Measurements from ENCODE around the gene CHST15.
A peak's percentile ranks its signal among the peaks of the same experiment; 100 is the strongest.
"Not testable (repeated sequence)": the region's sequence is repeated elsewhere in the genome, so short reads cannot be mapped to it uniquely, and the experiment has no call there.

CHST15 gene

GRCh38 chr10:124116771-124117510, 23.5 kb upstream of the CHST15 start:
- Mint-ChIP-seq H3K27ac (no peak overlapping the region), H3K9me3 (no peaks in the 10 kb centered on the region), H3K27me3 (peaks cover 9% of the 10 kb centered on the region), H3K4me1 (no peaks in the 10 kb centered on the region), H3K4me3 (no peak overlapping the region), H3K36me3 (no peaks in the 10 kb centered on the region)
- DNase-seq: no peak
- CTCF ChIA-PET: interaction anchor here (1.0 kb wide), 1 partner anchor 25 kb away, joined by 3 read pairs; no protein-coding TSS in a partner anchor

- H3K4me3 Mint-ChIP-seq: no peak overlapping the region
- H3K4me1 Mint-ChIP-seq: no peaks in the 10 kb centered on the region
- H3K27me3 Mint-ChIP-seq: peaks cover 10% of the 10 kb centered on the region
- no peaks in the 10 kb centered on the region for H3K9me3 Mint-ChIP-seq
- no peaks in the 10 kb centered on the region for H3K36me3 Mint-ChIP-seq
- CTCF ChIA-PET: interaction anchor here (1.3 kb wide), 1 partner anchor 12 kb away, joined by 3 read pairs; no protein-coding TSS in a partner anchor
- no peak overlapping the region for H3K27ac Mint-ChIP-seq
- no peak for DNase-seq
Observed at GRCh38 chr10:124114696-124115095, 21.3 kb upstream of the CHST15 start.

- CTCF ChIA-PET: interaction anchor here (1.3 kb wide), 1 partner anchor 13 kb away, joined by 3 read pairs; no protein-coding TSS in a partner anchor
- Mint-ChIP-seq H3K27me3 (peaks cover 17% of the 10 kb centered on the region), H3K27ac (no peak overlapping the region), H3K36me3 (no peaks in the 10 kb centered on the region), H3K4me1 (no peaks in the 10 kb centered on the region), H3K9me3 (no peaks in the 10 kb centered on the region), H3K4me3 (no peak overlapping the region)
- DNase-seq: no peak
Observed at GRCh38 chr10:124112891-124113580, 19.6 kb upstream of the CHST15 start.

GRCh38 chr10:124110882-124111281, 17.5 kb upstream of the CHST15 start:
- Mint-ChIP-seq H3K36me3 (no peaks in the 10 kb centered on the region), H3K27me3 (peaks cover 20% of the 10 kb centered on the region), H3K27ac (no peak overlapping the region), H3K4me1 (peaks cover 10% of the 10 kb centered on the region), H3K4me3 (no peak overlapping the region), H3K9me3 (no peaks in the 10 kb centered on the region)
- CTCF ChIA-PET: no interaction called here
- no peak for DNase-seq

- Mint-ChIP-seq H3K9me3 (peaks cover 2% of the 10 kb centered on the region), H3K4me1 (peaks cover 11% of the 10 kb centered on the region), H3K36me3 (no peaks in the 10 kb centered on the region), H3K27me3 (peaks cover 19% of the 10 kb centered on the region), H3K4me3 (no peak overlapping the region), H3K27ac (no peak overlapping the region)
- DNase-seq: no peak
- CTCF ChIA-PET: no interaction called here
Observed at GRCh38 chr10:124109261-124109660, 15.9 kb upstream of the CHST15 start.

- no peak overlapping the region for H3K4me3 Mint-ChIP-seq
Observed at GRCh38 chr10:124107072-124107471, 13.7 kb upstream of the CHST15 start.

GRCh38 chr10:124106241-124106879, 13.0 kb upstream of the CHST15 start:
- CTCF ChIA-PET: no interaction called here
- DNase-seq: no peak
- no peaks in the 10 kb centered on the region for H3K36me3 Mint-ChIP-seq
- no peak overlapping the region for H3K4me3 Mint-ChIP-seq
- peaks cover 23% of the 10 kb centered on the region for H3K27me3 Mint-ChIP-seq
- H3K27ac Mint-ChIP-seq: peak overlapping the region; percentile 13
- H3K4me1 Mint-ChIP-seq: peaks cover 11% of the 10 kb centered on the region
- peaks cover 6% of the 10 kb centered on the region for H3K9me3 Mint-ChIP-seq

More at GRCh38 chr10:124107072-124107471, 13.7 kb upstream of the CHST15 start:
- CTCF ChIA-PET: no interaction called here
- Mint-ChIP-seq H3K27ac (no peak overlapping the region), H3K36me3 (no peaks in the 10 kb centered on the region), H3K9me3 (peaks cover 6% of the 10 kb centered on the region), H3K27me3 (peaks cover 20% of the 10 kb centered on the region), H3K4me1 (peaks cover 11% of the 10 kb centered on the region)
- no peak for DNase-seq

GRCh38 chr10:124105594-124105993, 12.2 kb upstream of the CHST15 start:
- H3K4me3 Mint-ChIP-seq: no peak overlapping the region
- peaks cover 23% of the 10 kb centered on the region for H3K27me3 Mint-ChIP-seq
- H3K9me3 Mint-ChIP-seq: peaks cover 9% of the 10 kb centered on the region
- no peaks in the 10 kb centered on the region for H3K36me3 Mint-ChIP-seq
- H3K27ac Mint-ChIP-seq: no peak overlapping the region
- CTCF ChIA-PET: no interaction called here
- peaks cover 11% of the 10 kb centered on the region for H3K4me1 Mint-ChIP-seq
- DNase-seq: no peak

GRCh38 chr10:124105045-124105444, 11.6 kb upstream of the CHST15 start:
- Mint-ChIP-seq H3K27me3 (peaks cover 23% of the 10 kb centered on the region), H3K36me3 (no peaks in the 10 kb centered on the region)
- CTCF ChIA-PET: no interaction called here

GRCh38 chr10:124104011-124104627, 10.7 kb upstream of the CHST15 start:
- no peak overlapping the region for H3K27ac Mint-ChIP-seq
- H3K4me3 Mint-ChIP-seq: no peak overlapping the region
- no peak for DNase-seq
- peaks cover 10% of the 10 kb centered on the region for H3K9me3 Mint-ChIP-seq
- H3K36me3 Mint-ChIP-seq: no peaks in the 10 kb centered on the region
- peaks cover 25% of the 10 kb centered on the region for H3K27me3 Mint-ChIP-seq
- CTCF ChIA-PET: no interaction called here
- H3K4me1 Mint-ChIP-seq: peaks cover 11% of the 10 kb centered on the region

More at GRCh38 chr10:124105045-124105444, 11.6 kb upstream of the CHST15 start:
- peaks cover 10% of the 10 kb centered on the region for H3K9me3 Mint-ChIP-seq
- no peak overlapping the region for H3K27ac Mint-ChIP-seq
- DNase-seq: no peak
- no peak overlapping the region for H3K4me3 Mint-ChIP-seq
- H3K4me1 Mint-ChIP-seq: peaks cover 11% of the 10 kb centered on the region

- CTCF ChIA-PET: no interaction called here
- Mint-ChIP-seq H3K27ac (no peak overlapping the region), H3K36me3 (no peaks in the 10 kb centered on the region), H3K9me3 (peaks cover 10% of the 10 kb centered on the region), H3K4me3 (no peak overlapping the region), H3K27me3 (peaks cover 39% of the 10 kb centered on the region), H3K4me1 (peaks cover 6% of the 10 kb centered on the region)
- DNase-seq: no peak
Observed at GRCh38 chr10:124101351-124101750, 8.0 kb upstream of the CHST15 start.

GRCh38 chr10:124100651-124101050, 7.3 kb upstream of the CHST15 start:
- DNase-seq, H3K27ac Mint-ChIP-seq, H3K9me3 Mint-ChIP-seq, H3K4me3 Mint-ChIP-seq, CTCF ChIA-PET, H3K36me3 Mint-ChIP-seq, H3K4me1 Mint-ChIP-seq: not testable (repeated sequence)
- H3K27me3 Mint-ChIP-seq: peaks cover 46% of the 10 kb centered on the region

- H3K9me3 Mint-ChIP-seq: peaks cover 10% of the 10 kb centered on the region
- no peak overlapping the region for H3K4me3 Mint-ChIP-seq
- no peak for DNase-seq
- no peak overlapping the region for H3K27ac Mint-ChIP-seq
- peaks cover 48% of the 10 kb centered on the region for H3K27me3 Mint-ChIP-seq
- no peaks in the 10 kb centered on the region for H3K4me1 Mint-ChIP-seq
- no peaks in the 10 kb centered on the region for H3K36me3 Mint-ChIP-seq
- CTCF ChIA-PET: no interaction called here
Observed at GRCh38 chr10:124100124-124100523, 6.7 kb upstream of the CHST15 start.

GRCh38 chr10:124099604-124100003, 6.2 kb upstream of the CHST15 start:
- DNase-seq: no peak
- Mint-ChIP-seq H3K4me1 (peaks cover under 1% of the 10 kb centered on the region), H3K9me3 (peaks cover 10% of the 10 kb centered on the region), H3K27ac (no peak overlapping the region), H3K4me3 (no peak overlapping the region), H3K27me3 (peaks cover 53% of the 10 kb centered on the region), H3K36me3 (no peaks in the 10 kb centered on the region)
- CTCF ChIA-PET: no interaction called here
